HG02763 (cell line): ENCODE measurements around the gene NRXN3.

ENCODE experiments used
- ATAC-seq: cut with Tn5 transposase; IDR thresholded peaks from one replicate; pipeline ENCODE4 v1.9.1; 2021; ENCODE audit warnings: mild to moderate bottlenecking, moderate library complexity; ENCODE audit not compliant: unreplicated experiment

The NRXN3 gene

GRCh38 chr14:79583738-79584408, 1413.7 kb downstream of the NRXN3 start:
- no peak for ATAC-seq

- ATAC-seq: no peak
Measured at GRCh38 chr14:79584679-79585078, 1414.5 kb downstream of the NRXN3 start.

- ATAC-seq: no peak
Measured at GRCh38 chr14:79585845-79586244, 1415.7 kb downstream of the NRXN3 start.

GRCh38 chr14:79586416-79586815, 1416.2 kb downstream of the NRXN3 start:
- ATAC-seq: no peak

DNA sequence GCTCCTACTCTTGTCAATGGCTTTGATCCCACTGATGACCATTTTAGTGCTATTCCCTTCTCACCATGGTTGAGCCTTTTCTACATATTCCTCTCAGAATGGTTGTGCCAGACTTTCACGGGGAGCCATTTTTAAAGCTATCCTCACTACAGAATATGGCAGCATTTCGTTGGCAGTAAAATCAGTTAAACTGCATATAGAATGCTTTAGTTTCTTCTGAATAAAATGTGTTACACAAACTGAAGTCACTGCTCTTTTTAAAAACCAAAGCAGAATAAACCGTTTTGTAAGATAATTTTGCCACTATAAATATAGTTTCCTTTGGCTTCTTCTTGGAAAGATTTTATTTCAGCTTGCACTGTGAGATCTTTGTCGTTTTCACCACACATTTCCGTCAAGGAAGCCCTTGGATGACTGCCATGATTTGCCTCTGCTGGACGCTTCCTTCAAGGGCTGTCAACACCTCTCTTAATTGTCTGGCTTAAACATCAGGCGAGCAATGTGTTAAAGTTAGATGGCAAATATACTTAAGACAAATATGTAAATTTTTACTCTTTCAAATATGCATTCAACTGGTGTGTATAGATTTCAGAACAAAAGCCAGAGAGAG, 1416.9 kb downstream of the NRXN3 start:
- no peak for ATAC-seq

- no peak for ATAC-seq
Measured at GRCh38 chr14:79587875-79588274, 1417.7 kb downstream of the NRXN3 start.

- ATAC-seq: no peak
Measured at GRCh38 chr14:79588398-79588797, 1418.2 kb downstream of the NRXN3 start.

GRCh38 chr14:79596551-79596950, 1426.4 kb downstream of the NRXN3 start:
- ATAC-seq: no peak

- ATAC-seq: no peak
Measured at GRCh38 chr14:79597566-79597965, 1427.4 kb downstream of the NRXN3 start.

GRCh38 chr14:79598339-79598738, 1428.2 kb downstream of the NRXN3 start:
- no peak for ATAC-seq

DNA sequence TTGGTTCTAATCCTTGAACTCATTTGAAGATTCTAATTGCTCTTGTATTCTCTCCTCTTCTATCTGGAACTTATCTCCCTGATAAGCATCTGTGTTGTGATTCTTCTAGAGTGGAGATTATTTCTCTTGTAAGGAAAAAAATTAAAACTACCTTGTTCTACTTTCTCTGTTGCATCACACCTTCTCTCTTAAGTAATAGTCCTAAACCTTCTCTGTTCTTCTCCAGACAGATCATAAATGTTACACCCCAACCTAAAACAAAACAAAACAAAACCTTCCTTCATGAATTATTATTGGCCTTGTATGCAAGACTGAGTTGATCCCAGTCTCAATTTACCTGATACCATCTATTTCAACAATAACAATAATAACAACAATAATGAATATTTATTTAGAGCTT, 1429.1 kb downstream of the NRXN3 start:
- no peak for ATAC-seq

- no peak for ATAC-seq
Measured at GRCh38 chr14:79600406-79600805, 1430.2 kb downstream of the NRXN3 start.

- no peak for ATAC-seq
Measured at GRCh38 chr14:79601579-79601978, 1431.4 kb downstream of the NRXN3 start.

DNA sequence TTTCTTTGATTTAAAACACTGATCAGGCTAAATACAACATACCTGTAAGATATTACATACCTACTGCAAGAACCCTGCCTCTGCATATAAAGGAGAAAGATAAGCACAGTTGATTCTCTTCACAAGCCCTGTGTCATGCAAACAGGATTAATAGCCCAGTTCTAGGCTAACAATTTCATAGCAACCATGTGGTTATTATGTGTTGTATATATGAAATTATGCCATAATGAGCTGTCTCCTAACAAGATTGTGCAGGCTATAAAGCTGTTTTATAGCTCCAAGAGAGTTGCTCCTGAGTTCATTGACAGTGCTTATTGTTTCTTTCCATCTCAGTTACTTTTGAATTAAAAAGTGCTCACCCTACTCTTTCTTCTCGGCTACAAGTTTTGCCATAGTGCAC, 1431.9 kb downstream of the NRXN3 start:
- ATAC-seq: no peak

DNA sequence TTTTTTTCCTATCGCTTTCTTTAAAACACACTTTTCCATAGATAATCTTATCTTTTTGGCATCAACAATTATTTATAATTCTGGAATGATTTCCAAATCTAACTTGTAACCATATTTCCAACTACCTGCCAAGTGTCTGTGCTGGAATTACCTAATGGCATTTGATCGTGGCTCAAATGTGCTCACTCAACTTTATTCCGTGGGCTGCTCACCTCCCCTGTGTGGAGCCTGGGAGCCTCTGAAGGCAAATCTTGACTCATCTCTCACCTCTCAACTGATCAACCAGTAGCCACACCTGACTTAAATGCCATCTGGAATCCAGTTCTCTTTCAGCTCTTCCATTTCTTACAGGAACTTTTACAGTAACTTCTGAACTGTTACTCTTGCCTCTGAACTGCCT, 1432.6 kb downstream of the NRXN3 start:
- ATAC-seq: no peak

- no peak for ATAC-seq
Measured at GRCh38 chr14:79605849-79606248, 1435.7 kb downstream of the NRXN3 start.

DNA sequence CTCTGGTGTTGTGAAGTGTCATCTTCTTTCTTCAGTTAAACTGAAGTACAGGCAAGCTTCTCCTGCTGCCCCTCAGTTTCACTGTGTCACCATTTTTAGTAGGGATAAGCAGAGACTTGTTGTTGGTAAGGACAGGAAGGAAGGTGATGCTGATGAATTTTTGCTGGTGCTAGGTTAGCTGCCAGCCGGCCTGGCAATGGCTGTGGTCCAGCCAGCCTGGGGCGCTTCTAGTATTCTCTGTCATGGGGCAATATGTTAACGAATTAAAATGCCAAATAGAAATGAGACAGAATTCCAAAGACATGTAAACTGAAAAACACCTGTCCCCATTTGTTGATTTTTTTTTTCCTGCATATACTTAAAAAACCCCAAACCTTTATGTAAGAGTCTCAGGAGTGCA, 1438.3 kb downstream of the NRXN3 start:
- ATAC-seq: no peak

GRCh38 chr14:79613625-79614024, 1443.5 kb downstream of the NRXN3 start:
- no peak for ATAC-seq

DNA sequence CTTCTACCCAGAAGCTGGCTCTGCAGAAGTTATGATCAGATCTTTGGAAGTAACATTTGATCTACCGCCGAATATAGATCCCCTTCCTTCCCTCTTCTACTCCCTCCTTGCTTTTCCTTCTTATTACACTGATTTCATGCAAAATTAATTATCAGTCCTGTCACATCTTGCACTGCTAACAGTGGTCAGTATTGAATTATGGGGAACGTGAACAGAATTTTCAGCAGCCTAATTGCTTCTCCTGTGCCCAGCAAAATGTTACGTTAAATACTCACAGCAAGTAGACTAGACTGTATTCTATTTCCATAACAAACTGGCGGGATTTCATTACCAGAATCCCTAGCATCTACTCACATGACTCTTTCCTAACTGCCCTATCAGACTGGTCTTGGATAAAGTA, 1444.3 kb downstream of the NRXN3 start:
- ATAC-seq: no peak

DNA sequence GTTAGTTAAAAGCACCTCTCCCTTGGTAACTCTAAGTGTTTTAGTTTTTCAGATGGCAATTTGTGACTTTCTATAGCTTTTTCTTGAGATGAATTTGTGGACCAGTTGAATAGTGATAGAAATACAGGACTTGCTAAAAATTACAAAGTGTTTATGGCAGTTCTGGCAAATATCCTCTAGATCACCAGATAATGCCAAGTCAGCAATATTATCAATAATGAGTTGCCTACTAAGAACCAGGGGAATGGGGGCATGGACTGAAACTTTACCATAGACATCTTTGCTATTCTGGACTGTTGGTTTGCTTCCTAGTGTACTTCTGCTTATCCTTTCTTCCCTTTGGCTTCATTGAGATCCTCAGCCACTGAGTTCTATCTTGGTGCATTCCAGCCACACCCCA, 1456.9 kb downstream of the NRXN3 start:
- no peak for ATAC-seq

DNA sequence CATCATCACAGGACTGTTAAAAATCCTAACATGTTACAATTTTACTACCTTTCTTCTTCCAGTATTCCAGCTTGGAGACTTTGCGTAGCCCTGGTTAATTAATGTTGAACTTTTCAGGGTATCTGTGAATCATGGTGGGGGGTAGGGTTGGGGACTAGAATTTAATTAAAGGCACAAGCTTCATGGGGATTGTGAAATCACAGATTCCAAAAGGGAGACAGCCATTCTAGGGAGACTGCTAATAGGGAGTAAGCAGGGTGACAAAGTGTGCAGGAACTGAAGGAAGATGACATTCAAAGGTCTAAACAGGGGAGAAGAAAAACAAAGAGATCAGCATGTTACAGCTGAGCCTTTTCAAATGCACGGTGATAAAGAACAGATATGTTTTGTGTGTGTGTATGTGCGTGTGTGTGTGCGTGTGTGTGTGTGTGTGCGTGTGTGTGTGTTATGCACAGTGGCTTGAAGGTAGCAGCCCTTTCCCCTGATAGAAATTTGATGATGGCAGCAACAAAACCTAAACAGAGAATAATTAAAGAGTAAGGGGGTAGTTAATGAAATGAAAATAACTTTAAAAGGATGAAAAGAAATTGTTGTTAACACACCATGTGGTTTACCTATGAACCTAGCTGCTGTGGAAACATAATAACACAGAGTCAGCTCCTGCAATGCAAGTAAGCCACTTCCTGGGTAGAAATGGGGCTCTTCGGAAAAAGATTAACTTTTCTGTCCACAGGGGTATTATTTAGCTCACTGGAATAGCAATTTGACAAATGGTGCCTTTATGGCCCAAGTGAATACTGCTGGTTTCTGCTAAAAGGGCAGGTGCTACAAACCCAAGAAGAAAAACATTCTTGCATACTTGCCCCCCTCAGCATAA, 1459.5 kb downstream of the NRXN3 start:
- no peak for ATAC-seq
